ENCODE data around the gene SF3B2. TPM values are rescaled to one million over a fixed set of nuclear protein-coding genes. Genes with fewer than 3 reads are reported as not detected.

The SF3B2 gene
- total and polyA plus RNA-seq, 9 of the 15 experiments (the other 6 are each of a cell fraction or from before 2014, with no cell fraction given) = 58.3 to 248 (median 157) TPM

GRCh38 chr11:66048547-66049323 is 3.4 kb upstream of the SF3B2 start, which contains the start of gene GAL3ST3:
GAL3ST3 (minus strand) TSS chr11:66049161; CDS start chr11:66045415, 3,746 bp downstream.
- ChIA-PET CTCF (ENCODE audit: low intra/inter-chr PET ratio) (no interaction called here), POLR2A (interaction anchor here (1.0 kb wide), 1 partner anchor 11 kb away, joined by 3 read pairs; no protein-coding TSS in a partner anchor)
- no peak within 1 kb of the TSS for H3K27ac ChIP-seq (ENCODE audit: extremely low read depth, low read depth, low read length)
- no peak for TF ChIP-seq ZNF766 (CRISPR knock-in tag; conservative IDR thresholded peaks at IDR 0.05)
- no peak for TF ChIP-seq IRF1 (CRISPR knock-in tag; IDR thresholded peaks at IDR 0.05; ENCODE audit: borderline replicate concordance)
- no peak for TF ChIP-seq RBM15 (IDR thresholded peaks at IDR 0.05; ENCODE audit: insufficient read depth, low read length)
- TF ChIP-seq HINFP (tag; conservative IDR thresholded peaks at IDR 0.05; ENCODE audit: low read depth) = no peak
- TF ChIP-seq ZNF280B (CRISPR knock-in tag; IDR thresholded peaks at IDR 0.05) = no peak
- no peaks in the 10 kb centered on the region for H3K27me3 ChIP-seq (ENCODE audit: control insufficient read depth in 2 of 2, insufficient read depth in 2 of 2, low read length in 2 of 2)
- in situ Hi-C loops (cut with MboI) (no loop called here), intact Hi-C loops (cut with micrococcal nuclease) (no loop called here)
- no peaks in the 10 kb centered on the region for H4K20me1 ChIP-seq (replicated peaks; ENCODE audit: control insufficient read depth, insufficient read depth, low read length)
- ATAC-seq (no peak), DNase-seq (ENCODE audit: extremely low read depth in 1 of 4, low spot score in 3 of 4) (no peak), FAIRE-seq (no peak)
- no peak within 1 kb of the TSS for H3K9ac ChIP-seq (ENCODE audit: insufficient read depth in 1 of 2, low read depth in 2 of 2, low read length in 2 of 2)
- peaks cover 13% of the 10 kb centered on the region; the same call in 1 of the 3 replicates for H3K36me3 ChIP-seq (ENCODE audit: control insufficient read depth, insufficient read depth, low read length)
- no TSS peak for BruUV-seq (replicated peaks)
- H3K9me1 ChIP-seq (ENCODE audit: control insufficient read depth, insufficient read depth, low read length) = no peaks in the 10 kb centered on the region
- H3K4me1 ChIP-seq (replicated peaks in 1 of 2; ENCODE audit: control insufficient read depth in 2 of 2, insufficient read depth in 2 of 2, low read length in 2 of 2) = peaks cover 16 to 33% of the 10 kb centered on the region in 2 experiments
- H3K79me2 ChIP-seq (ENCODE audit: control insufficient read depth, insufficient read depth, low read length) = peaks cover 21% of the 10 kb centered on the region
- 76% methylated on average over 14 of the region's 39 CpGs for WGBS (ENCODE audit: insufficient coverage, low coverage, missing lambda C conversion rate)
- H3K9me3 ChIP-seq (replicated peaks; ENCODE audit: control insufficient read depth, insufficient read depth, low read depth, low read length) = no peaks in the 10 kb centered on the region
- H2AFZ ChIP-seq (ENCODE audit: low read depth, low read length) = no peak within 1 kb of the TSS
- no peak within 1 kb of the TSS for H3K4me2 ChIP-seq (ENCODE audit: insufficient read depth, low read length)
- no peak within 1 kb of the TSS for H3K4me3 ChIP-seq

Data from K562 (cell line).